SK-N-SH (cell line): ENCODE data around the gene LLGL2. TPM values are rescaled to one million over a fixed set of nuclear protein-coding genes. Genes with fewer than 3 reads are reported as not detected.

ENCODE experiments used
- CTCF ChIA-PET: fragments of 300-600, 350-600 bp; formaldehyde crosslinking; extraction: SDS; loops from one replicate; lab custom pipeline; 2021; lab: Yijun Ruan, JAX
- POLR2A ChIA-PET: fragments of 350-600 bp; sonication (Branson Sonifier 250); formaldehyde crosslinking; extraction: SDS; loops from one replicate; lab custom pipeline; 2020; ENCODE audit warnings: antibody characterized with exemption, inconsistent platforms; lab: Yijun Ruan, JAX
- DNase-seq: peaks from one replicate; pipeline ENCODE4 v3.0.0; 2012
- H2AFZ ChIP-seq: fragments of 200-600 bp; sonication (generic); 2 replicates; pipeline ENCODE4 v1.8.1; 2016; ENCODE audit warnings: antibody characterized with exemption, mild to moderate bottlenecking, low read depth
- H3F3A ChIP-seq: fragments of 200-600 bp; sonication (generic); replicated peaks from 2 replicates; pipeline ENCODE3; 2016; ENCODE audit warnings: antibody characterized with exemption, mild to moderate bottlenecking; ENCODE audit not compliant: insufficient read depth
- H3K27ac ChIP-seq, 2 experiments: fragments of 200-500 bp in 1 of 2; fragments of 200-600 bp in 1 of 2; sonication (Bioruptor generic) in 1 of 2; sonication (generic), shearing (Covaris generic) in 1 of 2; 2 replicates each; pipeline versions ENCODE4 v1.5.1 to v1.6.1; 2014 to 2016; ENCODE audit warnings: low read depth in 2 of 2, inconsistent platforms in 1 of 2, low read length in 1 of 2, mild to moderate bottlenecking in 1 of 2, mixed read lengths in 1 of 2
- H3K27me3 ChIP-seq: fragments of 200-600 bp; sonication (generic), shearing (Covaris generic); 2 replicates; pipeline ENCODE4 v1.6.1; 2016; ENCODE audit warnings: mixed run types; ENCODE audit not compliant: insufficient read depth
- H3K36me3 ChIP-seq, 2 experiments: fragments of 200-500 bp in 1 of 2; fragments of 200-600 bp in 1 of 2; sonication (Bioruptor generic) in 1 of 2; sonication (generic) in 1 of 2; replicated peaks in 1 of 2; 2 replicates each; pipeline versions ENCODE3 to v1.5.1; 2014 to 2016; ENCODE audit warnings: low read length in 1 of 2, mild to moderate bottlenecking in 1 of 2; ENCODE audit not compliant: insufficient read depth in 2 of 2, control insufficient read depth in 1 of 2
- H3K4me1 ChIP-seq, 2 experiments: fragments of 200-500 bp in 1 of 2; fragments of 200-600 bp in 1 of 2; sonication (Bioruptor generic) in 1 of 2; sonication (generic), shearing (Covaris generic) in 1 of 2; 2 replicates each; pipeline versions ENCODE4 v1.5.1 to v1.6.1; 2014 to 2016; ENCODE audit warnings: low read depth in 1 of 2, low read length in 1 of 2, mixed run types in 1 of 2; ENCODE audit not compliant: insufficient read depth in 2 of 2, control insufficient read depth in 1 of 2
- H3K4me2 ChIP-seq: fragments of 200-600 bp; sonication (generic), shearing (Covaris generic); 2 replicates; pipeline ENCODE4 v1.6.1; 2017; ENCODE audit warnings: mixed run types
- H3K4me3 ChIP-seq, 2 experiments: fragments of 200-500 bp in 1 of 2; fragments of 200-600 bp in 1 of 2; sonication (Bioruptor generic) in 1 of 2; sonication (generic), shearing (Covaris generic) in 1 of 2; 2 replicates each; pipeline versions ENCODE4 v1.5.1 to v1.8.1; 2014 to 2016; ENCODE audit warnings: low read depth in 2 of 2, inconsistent platforms in 1 of 2, low read length in 1 of 2, mild to moderate bottlenecking in 1 of 2, mixed read lengths in 1 of 2, moderate library complexity in 1 of 2
- H3K79me2 ChIP-seq: fragments of 200-600 bp; sonication (generic); 2 replicates; pipeline ENCODE4 v1.8.1; 2017; ENCODE audit warnings: mild to moderate bottlenecking; ENCODE audit not compliant: insufficient read depth
- H3K9ac ChIP-seq: fragments of 200-600 bp; sonication (generic); 2 replicates; pipeline ENCODE4 v1.6.1; 2017; ENCODE audit warnings: mixed run types
- H3K9me2 ChIP-seq: fragments of 200-600 bp; sonication (generic); 2 replicates; pipeline ENCODE4 v1.6.1; 2017; ENCODE audit warnings: mixed run types
- H3K9me3 ChIP-seq: fragments of 200-600 bp; sonication (generic); 2 replicates; pipeline ENCODE4 v1.6.1; 2017; ENCODE audit warnings: mixed run types, mild to moderate bottlenecking, moderate library complexity
- H4K20me1 ChIP-seq: fragments of 200-600 bp; sonication (generic); 2 replicates; pipeline ENCODE4 v1.6.1; 2017; ENCODE audit warnings: mild to moderate bottlenecking, mixed run types; ENCODE audit not compliant: insufficient read depth
- CHD2 ChIP-seq: fragments of 150-350 bp; IDR thresholded peaks from 2 replicates; pipeline ENCODE4 v1.6.1; 2018; ENCODE audit warnings: low read length; ENCODE audit not compliant: partially characterized antibody
- EP300 ChIP-seq, 2 experiments: IDR thresholded peaks; 2 replicates each; pipeline versions ENCODE4 v1.4.0 to v1.6.1; 2012; ENCODE audit warnings: borderline replicate concordance in 1 of 2, low read depth in 1 of 2, low read length in 1 of 2
- FOXJ3 ChIP-seq: sonication (generic); formaldehyde crosslinking; IDR thresholded peaks from 2 replicates; pipeline ENCODE4 v1.5.1; 2020; ENCODE audit warnings: mild to moderate bottlenecking, missing genetic modification reagents
- GABPA ChIP-seq: IDR thresholded peaks from 2 replicates; pipeline ENCODE4 v1.4.0; 2012; ENCODE audit warnings: low read depth, mild to moderate bottlenecking
- GATA2 ChIP-seq: sonication (generic); formaldehyde crosslinking; IDR thresholded peaks from 2 replicates; pipeline ENCODE4 v1.5.0; 2020; ENCODE audit warnings: mild to moderate bottlenecking, missing genetic modification reagents
- JUND ChIP-seq: IDR thresholded peaks from 2 replicates; pipeline ENCODE4 v1.4.0; 2012
- MAX ChIP-seq: IDR thresholded peaks from 2 replicates; pipeline ENCODE4 v1.4.0; 2012; ENCODE audit warnings: low read depth
- MEF2A ChIP-seq: IDR thresholded peaks from 2 replicates; pipeline ENCODE4 v1.4.0; 2012; ENCODE audit warnings: low read depth, borderline replicate concordance
- MXI1 ChIP-seq: IDR thresholded peaks from 2 replicates; pipeline ENCODE4 v1.6.1; 2012; ENCODE audit warnings: mild to moderate bottlenecking, low read depth, low read length, improper control_type of control experiment
- POLR2AphosphoS5 ChIP-seq: IDR thresholded peaks from 2 replicates; pipeline ENCODE4 v1.6.1; 2012; ENCODE audit warnings: low read depth, low read length
- RXRA ChIP-seq: IDR thresholded peaks from 2 replicates; pipeline ENCODE4 v1.4.0; 2012; ENCODE audit warnings: low read depth, mild to moderate bottlenecking, borderline replicate concordance
- SIN3A ChIP-seq: IDR thresholded peaks from 2 replicates; pipeline ENCODE4 v1.6.1; 2012; ENCODE audit warnings: low read depth, mild to moderate bottlenecking, low read length, moderate library complexity, borderline replicate concordance
- SMC3 ChIP-seq: IDR thresholded peaks from 2 replicates; pipeline ENCODE4 v1.6.1; 2012; ENCODE audit warnings: low read depth, low read length, improper control_type of control experiment
- TAF1 ChIP-seq: IDR thresholded peaks from 2 replicates; pipeline ENCODE4 v1.6.1; 2012; ENCODE audit warnings: low read depth, mild to moderate bottlenecking, low read length, moderate library complexity, borderline replicate concordance
- TCF12 ChIP-seq: IDR thresholded peaks from 2 replicates; pipeline ENCODE4 v1.4.0; 2012
- USF1 ChIP-seq: IDR thresholded peaks from 2 replicates; pipeline ENCODE4 v1.4.0; 2012; ENCODE audit warnings: low read depth, borderline replicate concordance
- USF2 ChIP-seq: fragments of 150-350 bp; IDR thresholded peaks from 2 replicates; pipeline ENCODE4 v1.6.1; 2017; ENCODE audit warnings: antibody characterized with exemption, low read length, low read depth, borderline replicate concordance
- WGBS: methylation state at CpG from one replicate; pipeline ENCODE4 v1.1.6; 2017; ENCODE audit warnings: low lambda C conversion rate; 5-methylcytosine and 5-hydroxymethylcytosine counted together
- polyA plus RNA-seq, 3 experiments: library from polyadenylated mRNA; depleted of rRNA; stranded (reverse); fragments of >200 nt; gene quantifications; 2 replicates each; pipeline ENCODE4 v1.2.3, GENCODE V29; 2012

The LLGL2 gene
- polyA plus RNA-seq, 1 of the 3 experiments (the other 2 are of a cell fraction): 6.7 TPM

GRCh38 chr17:75492555-75493168, 32.8 kb upstream of the LLGL2 start:
- CTCF ChIA-PET: interaction anchor here (0.7 to 4.4 kb wide), 5 partner anchors 11 to 65 kb away, joined by 3 to 27 read pairs (median 3); partner anchors contain the start of gene TSEN54
- WGBS: 86% methylated on average over 13 of the region's 23 CpGs
- H3K4me3 ChIP-seq: no peak overlapping the region
- POLR2A ChIA-PET: no interaction called here
- no peaks in the 10 kb centered on the region for H3K9me2 ChIP-seq
- peaks cover 0 to 70% of the 10 kb centered on the region in 2 experiments for H3K36me3 ChIP-seq
- no peaks in the 10 kb centered on the region for H4K20me1 ChIP-seq
- TF ChIP-seq SIN3A: no peak
- TF ChIP-seq TCF12: no peak
- no peak for TF ChIP-seq GATA2 (CRISPR knock-in tag)
- no peak for TF ChIP-seq MAX
- TF ChIP-seq MXI1: no peak
- TF ChIP-seq SMC3: no peak
- no peak for TF ChIP-seq GABPA
- TF ChIP-seq RXRA: no peak
- TF ChIP-seq CHD2: no peak
- TF ChIP-seq FOXJ3 (CRISPR knock-in tag): no peak
- no peak for TF ChIP-seq POLR2AphosphoS5
- TF ChIP-seq TAF1: no peak
- TF ChIP-seq USF2: no peak
- no peak for TF ChIP-seq EP300 (IDR thresholded peaks at IDR 0.05; ENCODE audit: borderline replicate concordance in 1 of 2, low read depth in 1 of 2, low read length in 1 of 2)
- TF ChIP-seq MEF2A: no peak
- TF ChIP-seq JUND: no peak
- TF ChIP-seq, all 33 proteins: peak for 0
- H3K9me3 ChIP-seq: no peaks in the 10 kb centered on the region
- H3K27me3 ChIP-seq: no peaks in the 10 kb centered on the region
- H3K27ac ChIP-seq: no peak overlapping the region
- H3K79me2 ChIP-seq: no peaks in the 10 kb centered on the region
- H2AFZ ChIP-seq: no peak overlapping the region
- H3K4me2 ChIP-seq: no peak overlapping the region
- peaks cover 3% of the 10 kb centered on the region for H3F3A ChIP-seq
- DNase-seq: no peak
- no peak overlapping the region for H3K9ac ChIP-seq
- peaks cover 0 to 3% of the 10 kb centered on the region in 2 experiments; a peak in 1 of 4 replicates for H3K4me1 ChIP-seq

GRCh38 chr17:75493476-75494129, 31.9 kb upstream of the LLGL2 start:
- H3K36me3 ChIP-seq: peaks cover 0 to 79% of the 10 kb centered on the region in 2 experiments
- ChIA-PET POLR2A (interaction anchor here (1.0 kb wide), 1 partner anchor 10 kb away, joined by 3 read pairs; no protein-coding TSS in a partner anchor), CTCF (interaction anchor here (1.1 to 4.4 kb wide), 5 partner anchors 10 to 367 kb away, joined by 3 to 27 read pairs (median 4); partner anchors contain the start of gene TSEN54)
- no peaks in the 10 kb centered on the region for H3K9me2 ChIP-seq
- H3K4me2 ChIP-seq: no peak overlapping the region
- no peak overlapping the region for H2AFZ ChIP-seq
- H3K79me2 ChIP-seq: no peaks in the 10 kb centered on the region
- no peak overlapping the region for H3K27ac ChIP-seq
- no peaks in the 10 kb centered on the region for H3K4me1 ChIP-seq
- H3K9me3 ChIP-seq: no peaks in the 10 kb centered on the region
- no peaks in the 10 kb centered on the region for H3K27me3 ChIP-seq
- no peak for DNase-seq
- WGBS: 93% methylated on average over 18 of the region's 23 CpGs
- TF ChIP-seq RXRA (no peak), MEF2A (no peak), USF1 (no peak)
- H3F3A ChIP-seq: peaks cover 4% of the 10 kb centered on the region
- no peak overlapping the region for H3K4me3 ChIP-seq
- H3K9ac ChIP-seq: no peak overlapping the region
- H4K20me1 ChIP-seq: no peaks in the 10 kb centered on the region
